Stimulated activated CD4-positive, alpha-beta T cell treated with anti-CD3 and anti-CD28 coated beads, TNF-alpha, amount 100 ng/mL, for 48 hours (primary cell): ENCODE data around the gene MPRIP.

Source experiments
- DNase-seq, 3 donors: peaks; one replicate each; pipeline ENCODE4 v3.0.0-alpha.2; 2020; ENCODE audit warnings: low read depth in 3 of 3

The MPRIP gene

DNA sequence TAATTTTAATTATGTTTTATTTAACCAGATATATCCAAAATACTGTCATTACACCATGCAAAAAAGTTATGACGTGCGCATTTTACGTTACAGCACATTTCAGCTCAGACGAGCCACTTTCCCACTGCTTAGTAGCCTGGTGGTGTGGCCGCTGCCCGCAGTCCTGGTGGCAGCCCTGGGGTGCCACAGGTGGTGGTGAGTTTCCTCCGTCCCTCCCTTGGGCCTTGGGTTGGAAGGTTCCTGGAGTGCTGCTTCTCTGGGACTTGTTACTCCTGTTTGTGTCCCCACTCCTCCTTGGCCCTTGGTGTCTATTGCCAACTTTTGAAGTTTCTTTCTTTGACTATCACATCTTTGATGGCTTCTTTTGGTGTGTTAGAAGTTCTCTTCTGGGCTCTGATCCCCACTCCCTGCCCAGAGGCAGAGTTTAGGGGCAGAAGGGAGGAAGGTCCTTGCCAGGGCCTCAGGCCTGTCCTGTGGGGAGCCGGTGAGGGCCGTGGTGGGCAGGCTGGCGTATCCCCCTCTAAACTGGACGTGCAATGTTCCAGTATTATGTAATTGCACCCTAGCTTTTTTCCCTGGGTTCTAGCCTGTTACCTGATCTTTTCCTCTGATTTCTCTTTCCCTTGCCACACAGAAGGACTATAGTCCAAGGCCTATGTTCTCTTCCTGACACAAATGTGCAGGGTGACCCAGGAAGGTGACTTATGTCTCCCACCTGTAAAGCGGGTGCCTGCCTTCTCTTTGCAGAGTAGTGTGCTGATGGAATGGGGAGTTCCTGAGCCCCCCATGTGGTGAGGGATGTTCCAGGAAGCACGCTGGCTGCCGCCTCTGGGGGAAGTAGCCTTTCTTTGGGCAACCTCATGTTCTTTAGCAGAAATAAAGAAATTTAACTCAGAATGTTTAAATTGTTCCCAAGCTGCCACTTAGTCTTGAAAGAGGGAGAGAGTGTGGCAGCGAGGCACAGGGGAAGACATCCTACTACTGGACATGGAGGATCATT lies 8.4 kb downstream of the MPRIP start:
- DNase-seq = no peak

DNA sequence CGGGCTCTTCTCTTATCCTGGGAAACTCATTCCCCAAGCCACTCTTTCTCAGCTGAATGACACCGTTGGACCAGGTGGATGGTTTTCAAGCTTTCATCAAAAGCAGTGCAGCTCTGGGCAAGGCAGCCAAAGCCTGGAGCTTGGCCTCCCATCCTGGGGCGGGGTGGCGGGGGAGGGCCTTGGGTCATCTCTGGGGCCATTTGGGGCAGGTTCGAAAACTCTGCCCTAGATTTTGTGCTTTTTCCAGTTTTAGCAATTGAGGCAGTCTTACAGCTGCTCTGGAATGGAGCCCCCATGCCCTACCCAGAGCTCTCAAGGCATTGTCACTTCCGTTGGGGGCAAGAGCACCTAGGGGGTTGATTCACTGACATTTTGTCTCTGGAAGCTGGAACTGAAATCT lies 9.1 kb downstream of the MPRIP start:
- DNase-seq = no peak

DNA sequence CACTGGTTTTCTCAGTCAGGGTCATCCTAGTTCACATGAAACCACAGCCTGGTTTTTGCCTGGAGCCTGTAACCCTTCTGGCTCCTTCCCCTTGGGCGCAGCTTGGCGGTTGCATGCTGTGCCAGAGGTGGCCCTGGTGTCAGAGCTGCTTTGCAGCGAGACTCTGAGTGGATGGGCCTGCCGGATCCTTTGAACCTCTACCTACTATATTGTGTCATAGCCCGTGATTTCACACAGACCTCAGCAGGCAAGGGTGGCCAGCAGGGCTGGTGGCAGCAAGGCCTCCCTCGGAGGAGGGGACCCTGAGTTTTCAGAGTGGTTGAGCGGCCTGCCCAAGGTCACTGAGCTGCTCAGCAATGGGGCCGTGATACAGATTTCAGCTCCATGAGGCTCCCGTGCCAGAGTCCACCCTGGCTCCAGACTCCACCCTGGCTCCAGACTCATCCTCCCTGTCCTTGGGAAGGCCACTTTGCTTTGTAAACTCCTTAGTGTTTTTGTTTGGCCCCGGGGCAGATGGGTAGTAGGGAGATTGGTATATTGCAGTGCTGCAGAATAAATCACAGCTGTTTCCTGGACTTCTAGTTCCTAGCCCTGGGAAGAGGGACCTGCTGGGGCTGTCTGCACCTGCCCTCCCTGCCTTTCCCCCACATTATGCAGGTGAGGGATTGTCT lies 9.7 kb downstream of the MPRIP start:
- DNase-seq = no peak

DNA sequence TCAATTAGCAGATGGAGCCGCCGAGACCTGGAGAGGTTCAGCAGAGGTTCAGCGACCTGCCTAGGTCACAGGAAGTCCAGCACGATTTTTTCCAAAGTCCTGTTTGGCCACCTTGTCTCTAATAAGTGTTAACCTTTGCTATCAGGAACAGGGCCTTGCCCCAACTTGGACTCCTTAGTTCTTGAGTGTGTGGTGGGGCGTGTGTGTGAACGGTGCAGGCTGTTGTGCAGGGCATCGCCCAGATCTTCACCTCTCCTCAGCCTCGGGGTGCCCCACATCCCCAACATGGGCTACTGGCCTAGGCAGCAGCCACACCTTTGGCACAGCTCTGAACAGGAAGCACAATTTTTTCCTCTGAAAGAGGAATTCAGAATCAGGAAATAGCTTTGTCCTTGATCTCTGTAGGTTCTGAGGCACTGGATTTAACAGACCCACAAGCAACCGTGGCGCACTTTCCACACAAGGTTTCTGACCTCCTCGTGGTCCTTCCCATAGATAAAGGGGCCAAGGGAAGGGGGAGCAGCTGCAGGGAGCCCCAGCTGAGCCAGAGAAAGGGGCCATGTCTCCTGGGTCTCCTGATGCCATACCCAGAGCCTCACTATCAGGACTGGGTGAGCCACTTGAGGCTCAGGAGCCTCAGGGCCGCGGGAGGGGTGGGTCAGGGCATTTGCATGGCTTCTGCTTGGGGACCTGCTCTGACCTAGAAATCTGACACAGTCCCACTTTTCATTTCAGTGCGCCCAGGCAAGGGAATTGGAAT lies 10.4 kb downstream of the MPRIP start:
- no peak for DNase-seq

DNA sequence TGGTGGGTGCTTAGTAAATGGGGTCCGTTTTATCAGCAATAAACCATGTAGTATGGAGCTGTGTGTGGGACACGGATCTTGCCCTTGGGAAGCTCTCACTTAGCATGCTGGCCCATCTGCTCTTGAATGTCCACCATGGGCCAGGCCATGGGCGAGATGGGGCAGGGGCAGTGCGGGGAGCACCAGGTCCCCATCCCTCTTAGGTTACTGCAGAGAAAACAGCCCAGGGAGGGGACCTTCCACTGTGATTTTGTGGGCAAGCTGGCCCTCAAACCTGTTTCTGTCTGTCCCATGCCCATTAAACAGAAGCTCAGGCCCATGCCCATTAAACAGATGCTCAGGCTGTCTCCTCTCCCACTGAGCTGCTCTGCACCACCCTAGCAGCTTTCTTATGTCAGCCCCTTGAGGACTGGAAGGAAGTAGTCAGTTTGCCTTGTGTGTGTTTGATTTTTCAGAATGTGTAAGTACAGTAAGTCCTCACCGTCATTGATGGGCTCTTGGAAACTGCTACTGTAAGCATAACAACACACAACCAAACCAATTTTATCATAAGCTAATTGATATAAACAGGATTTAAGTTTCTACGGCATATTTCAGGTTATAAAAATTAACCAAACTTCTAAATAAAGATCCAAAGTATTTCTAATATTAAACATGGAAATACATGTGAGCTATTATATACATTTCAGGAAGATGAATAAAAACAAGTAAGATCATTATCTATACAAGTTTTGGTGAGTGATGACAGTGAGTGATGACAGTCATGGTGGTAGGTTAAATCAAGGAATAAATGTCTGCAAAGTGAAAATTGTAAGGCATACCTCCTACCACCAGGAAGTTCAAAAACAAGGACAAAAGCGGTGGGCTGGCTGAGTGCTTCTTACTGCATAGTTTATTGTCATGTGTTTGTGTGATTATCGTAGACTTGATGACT lies 11.5 kb downstream of the MPRIP start:
- no peak for DNase-seq

DNA sequence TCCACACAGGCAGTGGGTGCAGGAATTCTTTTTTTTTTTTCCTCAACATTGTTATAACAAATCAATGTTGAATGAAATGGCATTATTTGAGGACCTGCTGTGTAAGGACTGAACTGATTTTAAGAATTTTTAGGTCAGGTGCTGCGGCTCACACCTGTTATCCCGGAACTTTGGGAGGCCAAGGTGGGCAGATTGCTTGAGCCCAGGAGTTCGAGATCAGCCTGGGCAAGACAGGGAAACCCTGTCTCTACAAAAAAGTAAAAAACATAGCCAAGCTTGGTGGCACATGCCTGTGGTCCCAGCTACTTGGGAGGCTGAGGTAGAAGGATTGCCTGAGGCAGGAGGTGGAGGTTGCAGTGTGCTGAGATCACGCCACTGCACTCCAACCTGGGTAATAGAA lies 12.4 kb downstream of the MPRIP start:
- DNase-seq = no peak

DNA sequence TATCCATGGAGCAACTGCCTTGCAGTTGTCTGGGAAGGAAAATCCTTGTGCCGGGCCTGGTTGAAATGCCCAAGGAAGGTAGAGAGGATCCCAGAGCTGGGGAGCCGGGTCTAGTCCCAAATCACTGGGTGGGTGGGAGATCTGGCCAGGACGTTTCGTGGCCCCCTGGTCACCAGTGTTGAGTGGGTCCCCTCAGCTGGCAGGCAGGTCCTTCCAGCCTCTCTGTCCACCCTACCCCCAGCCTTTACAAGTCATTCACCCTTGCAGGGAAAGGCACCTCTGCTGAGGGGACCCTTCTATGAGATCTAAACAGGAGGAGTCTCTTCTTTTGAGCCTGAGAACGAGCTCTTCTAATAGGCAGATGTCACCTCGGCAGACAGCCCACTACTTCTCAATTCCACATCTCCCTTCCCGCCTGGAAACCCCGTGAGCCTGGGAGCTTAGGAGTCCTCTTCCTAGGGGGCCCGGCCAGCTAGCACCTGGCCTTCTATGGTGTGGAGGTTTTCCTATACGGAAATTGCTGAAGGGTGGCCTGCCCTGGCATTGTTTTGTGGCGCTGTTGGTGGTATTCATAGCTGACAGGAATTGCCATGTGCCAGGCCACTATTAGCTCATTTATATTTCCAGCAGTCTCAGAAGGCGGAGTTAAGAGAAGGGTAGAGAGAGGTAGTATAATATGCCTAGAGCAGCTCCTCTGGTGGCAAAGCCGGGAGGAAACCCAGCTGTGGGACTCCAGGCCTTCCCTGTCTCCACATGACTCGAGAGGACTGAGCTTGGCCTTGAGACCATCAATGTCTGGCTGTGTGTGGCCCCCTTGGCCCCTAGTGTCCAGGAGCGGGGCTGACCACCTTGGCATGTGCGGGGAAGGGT lies 13.3 kb downstream of the MPRIP start:
- no peak for DNase-seq

DNA sequence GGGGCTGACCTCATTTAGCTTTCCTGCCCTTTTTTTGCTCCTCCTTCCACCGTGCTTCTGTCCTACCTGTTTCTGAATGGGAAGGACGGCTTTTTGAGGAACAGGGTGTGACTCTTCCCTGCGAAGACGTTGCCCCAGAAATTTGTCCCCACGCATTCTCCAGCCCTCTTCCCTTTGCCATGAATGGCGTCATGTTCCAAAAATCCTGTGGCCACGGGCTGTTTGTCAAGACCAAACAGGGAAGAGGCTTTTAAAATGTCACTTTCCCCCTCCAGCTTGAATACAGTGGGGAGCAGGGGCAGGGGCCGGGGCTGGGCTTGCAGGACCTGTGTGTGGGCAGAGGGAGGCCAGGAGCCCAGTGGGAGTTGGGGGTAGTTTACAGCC lies 13.9 kb downstream of the MPRIP start:
- DNase-seq = no peak

DNA sequence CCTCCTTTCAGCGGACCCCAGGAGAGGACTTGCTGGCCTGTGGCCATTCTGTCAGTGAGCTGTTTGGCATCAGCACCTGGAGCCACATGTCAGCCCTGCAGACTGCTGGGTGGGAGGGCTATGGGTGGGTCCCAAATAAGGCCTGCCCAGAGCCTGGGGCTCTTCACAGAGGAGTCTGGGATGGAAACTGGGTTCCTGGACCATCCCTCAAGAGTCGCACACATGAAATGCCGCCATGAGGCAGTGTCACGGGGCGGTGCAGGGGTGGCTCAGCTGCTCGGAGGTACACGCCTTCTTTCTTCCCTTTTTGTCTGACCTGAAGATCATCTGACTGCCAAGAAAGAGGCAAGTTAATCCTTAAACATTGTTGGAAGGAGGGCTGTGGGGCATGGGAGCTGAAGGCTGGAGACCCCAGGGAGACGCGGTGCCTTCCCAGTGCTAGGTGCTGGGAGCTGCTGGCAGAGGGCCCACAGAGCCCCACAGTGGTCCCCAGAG lies 14.8 kb downstream of the MPRIP start:
- DNase-seq = no peak

DNA sequence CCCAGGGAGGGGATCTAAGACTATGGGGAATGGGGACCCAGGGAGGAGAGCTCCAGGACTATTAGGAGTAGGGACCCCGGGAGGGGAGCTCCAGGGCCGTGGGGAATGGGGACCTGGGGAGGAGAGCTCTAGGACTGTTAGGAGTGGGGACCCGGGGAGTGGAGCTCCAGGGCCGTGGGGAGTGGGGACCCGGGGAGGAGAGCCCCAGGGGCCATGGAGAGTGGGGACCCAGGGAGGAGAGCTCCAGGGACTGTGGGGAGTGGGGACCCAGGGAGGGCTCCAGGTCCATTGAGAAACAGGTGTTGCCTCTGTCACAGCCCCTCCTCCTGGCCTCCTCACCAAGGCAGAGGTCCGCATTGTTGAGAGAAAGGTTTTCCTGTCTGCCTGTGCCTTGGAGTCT lies 16.0 kb downstream of the MPRIP start:
- no peak for DNase-seq

DNA sequence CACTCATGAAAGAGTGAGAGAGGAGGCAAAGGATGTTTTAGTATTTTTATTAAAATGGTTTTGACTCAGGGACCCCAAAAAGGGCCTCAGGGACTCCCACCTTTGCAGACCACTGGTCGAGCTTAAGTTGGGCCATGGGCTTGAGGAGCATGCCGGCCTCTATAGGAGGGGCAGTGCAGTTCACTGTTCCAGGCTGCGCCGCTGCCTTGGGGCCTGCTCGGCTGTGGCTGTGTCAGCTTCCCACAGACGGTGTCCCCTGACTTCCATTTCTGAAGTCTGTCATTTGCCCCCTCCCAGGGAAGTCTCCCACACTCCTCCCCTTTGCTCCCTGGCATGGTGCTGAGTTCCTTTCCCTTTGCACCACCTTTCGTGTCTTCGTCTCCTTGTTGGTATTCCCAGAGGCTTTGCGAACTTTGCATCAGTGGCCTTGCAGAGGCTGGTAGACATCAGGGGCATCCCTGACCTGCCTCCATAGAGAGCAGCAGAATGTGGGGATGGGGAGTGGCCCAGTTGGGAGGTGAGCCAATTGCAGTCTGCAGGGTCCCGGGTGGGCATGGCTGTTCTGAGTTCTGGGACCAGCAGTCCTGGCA lies 17.1 kb downstream of the MPRIP start:
- DNase-seq = no peak

DNA sequence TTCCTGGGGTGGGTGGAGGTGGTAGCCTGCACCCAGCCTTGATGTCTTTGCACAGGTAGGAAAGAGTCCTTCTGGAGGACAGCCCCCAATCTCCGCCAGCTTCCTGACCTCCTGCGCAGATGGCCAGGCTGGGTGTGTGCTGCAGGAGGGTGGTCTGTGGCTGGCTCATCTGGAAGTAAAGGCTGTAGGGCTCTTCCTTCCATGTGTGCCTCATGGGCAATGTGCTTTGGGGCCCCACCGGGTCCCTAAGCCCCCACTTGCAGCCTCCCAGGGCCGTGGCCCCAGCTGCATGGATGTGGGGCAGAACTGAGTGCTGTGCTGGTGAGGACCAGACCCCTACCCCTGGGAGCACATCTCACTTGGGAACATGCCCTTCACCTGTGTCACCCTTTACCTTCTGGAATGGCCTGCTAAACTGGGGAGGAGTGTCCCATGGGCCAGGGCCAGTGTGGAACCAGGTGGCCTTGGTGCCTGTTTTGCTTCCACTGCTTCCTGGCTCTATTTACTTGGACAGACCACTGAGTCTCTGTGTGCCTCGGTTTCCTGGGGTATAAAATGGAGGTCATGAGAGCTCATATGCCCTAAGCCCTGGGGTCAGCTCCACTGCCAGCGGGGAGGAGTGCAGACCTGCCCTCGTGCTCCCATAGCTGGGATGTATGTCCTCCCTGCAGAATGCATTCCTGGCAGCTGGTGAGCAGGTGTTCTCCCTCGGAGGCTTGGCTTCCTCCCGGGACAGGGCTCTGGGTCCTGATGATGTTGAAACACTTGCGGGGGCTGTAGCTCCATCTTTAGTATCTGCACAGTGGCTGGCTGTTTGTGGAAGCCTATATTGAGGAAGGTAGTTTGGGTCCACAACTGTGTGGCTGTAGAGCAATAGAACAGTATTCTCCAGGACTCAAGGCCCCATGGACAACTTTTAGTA lies 18.0 kb downstream of the MPRIP start:
- no peak for DNase-seq

DNA sequence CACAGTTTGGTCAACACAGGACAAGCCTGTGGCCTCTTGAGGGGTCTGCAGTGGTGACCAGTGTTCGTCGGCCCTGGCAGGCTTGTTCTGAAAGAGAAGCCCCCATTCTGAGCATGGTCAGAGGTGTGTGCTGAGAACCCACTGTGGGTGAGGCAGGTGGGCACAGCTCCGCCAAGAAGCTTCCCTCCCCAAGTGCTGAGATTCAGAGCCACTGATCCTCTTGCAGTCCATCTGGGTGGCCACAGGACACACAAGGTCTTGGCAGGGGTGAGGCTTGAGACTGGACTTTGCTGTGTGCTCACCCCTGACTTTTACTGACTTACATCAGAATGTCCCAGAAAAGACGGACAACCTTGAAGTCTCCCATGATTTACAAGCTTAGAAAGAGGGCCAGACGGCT lies 18.7 kb downstream of the MPRIP start:
- DNase-seq = no peak

DNA sequence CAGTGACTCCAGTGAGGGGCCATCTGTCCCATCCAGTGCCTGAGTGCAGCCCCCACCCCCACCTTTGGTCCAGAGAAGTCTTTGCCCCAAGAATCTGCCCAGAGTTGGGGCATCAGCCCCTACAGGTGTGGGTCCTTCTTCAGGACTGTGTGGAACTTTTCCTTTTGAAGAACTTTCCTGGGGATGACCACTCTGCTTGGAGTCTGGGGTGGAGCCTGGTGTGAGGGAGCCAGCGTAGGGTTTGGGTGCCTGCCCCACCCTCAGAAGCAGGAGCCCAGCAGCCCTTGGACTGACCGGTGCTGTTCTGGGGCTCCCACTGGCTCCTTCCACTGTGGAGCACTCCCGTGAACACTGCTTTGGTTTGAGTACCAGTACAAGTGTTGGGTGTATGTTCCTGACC lies 19.3 kb downstream of the MPRIP start:
- no peak for DNase-seq

DNA sequence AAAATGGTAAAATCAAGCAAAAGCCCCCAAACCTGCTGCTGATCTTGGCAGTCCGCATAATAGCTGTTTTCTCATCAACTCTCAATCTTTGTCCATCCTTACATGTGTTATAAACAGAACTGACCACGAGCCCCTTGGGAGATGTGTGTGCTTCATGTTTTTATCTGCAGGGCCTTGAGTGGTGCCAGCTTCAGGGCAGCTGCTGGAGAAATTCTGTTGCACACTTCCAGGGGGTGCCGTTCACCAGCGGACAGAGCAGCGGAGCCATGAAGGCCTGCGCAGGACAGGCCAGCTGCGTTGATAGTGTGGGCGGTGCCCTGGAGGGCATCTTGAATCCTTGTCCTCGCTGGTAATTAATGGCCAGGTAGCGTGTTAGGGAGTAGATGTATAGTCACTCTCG lies 20.1 kb downstream of the MPRIP start:
- no peak for DNase-seq

DNA sequence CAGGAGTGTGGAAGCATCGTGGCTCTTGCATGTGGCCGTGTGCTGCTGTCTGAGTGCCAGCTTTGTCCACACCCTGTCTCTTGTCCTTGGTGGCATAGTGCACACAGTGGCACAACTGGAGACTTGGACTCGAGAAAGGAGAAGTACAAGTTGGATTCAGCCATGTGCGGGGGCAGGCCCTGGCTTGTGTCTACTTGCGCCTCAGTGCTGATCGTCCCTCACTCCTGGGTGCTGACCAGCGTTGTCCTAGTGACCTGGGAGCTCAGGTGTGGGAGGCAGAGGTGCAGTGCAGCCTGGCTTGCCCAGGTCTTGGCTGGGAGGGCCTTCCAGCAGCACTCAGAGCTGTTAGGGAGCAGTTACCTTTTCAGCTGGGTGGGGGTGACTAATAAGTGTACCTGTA lies 20.6 kb downstream of the MPRIP start:
- DNase-seq = no peak

DNA sequence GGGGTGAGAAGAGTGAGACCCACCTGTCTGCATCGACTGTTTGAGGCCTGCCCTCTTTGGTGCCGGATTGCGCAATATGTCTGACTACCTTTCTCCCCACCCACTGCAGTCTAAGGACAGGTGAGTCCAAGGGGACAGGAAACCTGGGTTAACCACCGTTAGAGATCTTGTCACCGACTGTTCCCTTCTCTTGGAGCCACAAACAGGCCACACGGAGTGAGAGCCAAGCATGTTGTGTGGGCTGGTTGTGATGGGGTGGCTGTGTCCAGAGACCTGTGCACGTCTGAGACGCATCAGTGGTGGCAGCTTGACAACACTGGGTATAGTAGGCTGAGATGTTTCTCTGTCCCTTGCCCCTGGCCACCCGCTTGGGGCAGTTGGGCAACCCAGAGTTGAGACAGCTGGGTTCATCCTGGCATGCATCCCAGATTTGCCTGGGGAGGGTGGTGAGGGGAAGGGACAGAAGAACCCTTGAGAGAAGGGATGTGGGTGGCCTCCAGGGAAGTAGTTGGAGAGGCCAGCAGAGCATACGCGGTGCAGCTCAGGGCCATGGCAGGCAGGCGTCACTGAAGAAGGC lies 21.4 kb downstream of the MPRIP start:
- DNase-seq = no peak

DNA sequence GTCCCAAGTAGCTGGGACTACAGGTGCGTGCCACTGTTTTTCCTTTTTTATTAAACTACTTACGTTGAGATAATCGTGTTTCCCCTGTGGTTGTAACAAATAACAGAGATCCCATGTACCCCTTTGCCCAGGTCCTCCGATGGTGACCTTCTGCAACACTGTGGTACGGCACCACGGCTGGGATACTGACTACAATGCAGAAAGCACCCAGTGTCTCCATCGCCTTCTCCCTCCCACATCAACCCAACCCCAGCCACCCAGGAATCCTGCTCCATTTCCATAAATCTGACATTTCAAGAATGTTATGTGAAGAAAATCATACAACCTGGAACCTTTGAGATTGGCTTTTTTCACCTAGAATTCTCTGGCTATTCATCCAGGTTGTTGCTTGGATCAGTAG lies 22.1 kb downstream of the MPRIP start:
- no peak for DNase-seq
